ENCODE results near the gene MACROD2.

The MACROD2 gene

DNA sequence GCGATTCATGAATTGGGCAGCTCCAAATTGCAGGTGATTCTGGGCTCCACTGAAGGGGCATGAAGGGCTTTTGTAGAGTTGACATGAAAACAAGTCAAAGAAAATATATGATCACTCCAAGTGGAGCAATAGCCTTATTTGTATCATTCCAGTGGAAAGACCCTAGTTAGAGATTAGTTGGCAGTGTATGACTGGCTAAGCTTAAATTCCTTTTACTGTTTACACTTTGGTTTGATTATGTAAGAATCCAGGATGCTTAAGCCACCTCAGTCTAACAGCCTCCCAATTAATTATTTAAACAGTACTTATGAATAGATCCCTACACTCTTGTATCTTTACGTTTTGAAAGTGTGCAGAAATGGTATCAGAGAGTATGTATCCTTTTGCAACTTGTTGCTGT is 1865.5 kb downstream of the MACROD2 start:
- DNase-seq, result no peak

DNA sequence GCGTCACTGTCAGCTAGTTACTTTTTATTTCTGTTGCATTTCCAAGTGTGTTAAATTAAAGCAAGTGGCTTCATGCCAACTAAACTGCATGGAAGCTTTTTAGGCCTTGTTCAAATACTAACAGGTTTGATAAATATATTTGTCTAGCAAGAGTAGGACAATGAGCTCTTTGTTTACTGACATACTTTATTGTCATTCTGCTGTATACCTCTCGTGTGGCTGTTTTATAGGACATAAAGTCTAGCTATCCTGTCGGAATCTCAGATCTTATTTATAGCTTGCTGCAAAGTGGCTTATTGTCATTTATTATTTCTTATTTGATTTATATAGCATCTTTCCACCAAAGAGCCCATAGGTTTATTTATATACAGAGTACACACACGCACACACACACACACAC is 1866.9 kb downstream of the MACROD2 start:
- DNase-seq, result no peak

DNA sequence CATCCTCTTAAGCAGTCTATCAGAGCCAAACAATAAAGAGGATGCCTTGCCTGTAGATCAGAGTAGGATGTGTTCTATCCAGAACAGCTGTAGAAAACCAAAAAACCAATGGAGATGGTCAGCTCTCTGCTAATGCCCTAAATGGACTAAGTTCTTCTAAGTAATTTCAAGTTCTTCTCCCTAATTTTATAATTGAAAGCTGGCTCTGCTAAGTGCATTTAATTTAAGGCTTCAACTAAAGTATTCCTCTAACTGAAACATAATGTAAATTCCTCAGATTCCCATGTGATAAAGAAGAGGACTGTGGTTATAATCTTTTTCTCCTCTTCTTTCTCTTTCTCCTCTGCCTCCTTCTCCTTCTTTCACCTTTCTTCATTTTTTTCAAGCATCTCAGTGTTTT is 1868.4 kb downstream of the MACROD2 start:
- DNase-seq, result no peak

DNA sequence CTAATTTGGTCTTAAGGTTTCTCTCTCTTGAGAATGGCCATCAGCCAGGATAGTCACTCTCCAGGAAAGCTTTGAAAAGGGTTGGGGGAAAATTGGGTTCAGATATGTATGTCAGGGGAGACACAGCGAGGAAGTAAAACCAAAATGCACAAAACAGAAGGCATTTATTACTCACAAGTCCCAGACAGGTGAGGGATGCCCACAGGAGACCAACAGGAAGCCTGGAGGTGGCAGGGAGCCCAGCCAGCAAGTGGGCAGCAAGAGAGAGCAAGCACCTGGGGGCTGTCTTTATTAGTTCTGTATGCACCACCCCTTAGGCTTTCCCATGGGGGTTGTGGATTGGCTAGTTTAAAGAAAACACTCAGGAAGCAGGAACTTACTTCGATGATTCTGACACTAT is 1870.2 kb downstream of the MACROD2 start:
- DNase-seq, result no peak

DNA sequence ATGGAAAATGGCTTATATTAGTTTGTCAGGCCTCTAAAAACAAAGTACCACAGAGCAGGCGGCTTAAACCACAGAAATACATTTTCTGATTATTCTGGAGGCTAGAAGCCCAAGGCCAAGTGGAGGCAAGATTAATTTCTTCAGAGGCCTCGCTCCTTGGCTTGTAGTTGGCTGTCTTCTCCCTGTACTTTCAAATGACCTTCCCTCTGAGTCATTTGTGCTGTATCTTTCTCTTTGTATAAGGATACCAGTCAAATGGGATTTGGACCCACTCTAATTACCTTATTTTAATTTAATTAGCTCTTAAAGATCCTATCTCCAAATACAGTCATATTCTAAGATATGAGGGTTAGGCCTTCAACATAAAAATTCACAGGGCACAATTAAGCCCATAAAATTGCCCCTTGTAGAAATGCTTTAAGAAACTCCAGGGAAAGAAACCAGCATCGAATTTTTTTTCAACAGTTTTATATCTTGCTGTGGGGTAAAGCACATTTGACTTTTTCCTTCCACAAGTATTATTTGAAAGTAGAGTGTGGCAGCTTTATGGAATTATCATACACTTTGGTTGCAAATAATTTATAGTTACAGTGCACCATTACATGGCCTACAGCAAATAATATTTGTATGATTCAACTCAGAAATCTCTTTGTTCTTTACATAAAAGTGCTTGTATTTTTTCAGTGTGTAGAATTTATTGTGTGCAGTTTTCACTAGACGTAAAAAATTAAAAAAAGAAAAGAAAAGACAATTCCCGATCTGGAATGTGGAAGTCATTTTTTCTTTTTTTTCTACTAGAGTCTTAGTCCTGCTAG is 1871.8 kb downstream of the MACROD2 start:
- DNase-seq, result no peak

DNA sequence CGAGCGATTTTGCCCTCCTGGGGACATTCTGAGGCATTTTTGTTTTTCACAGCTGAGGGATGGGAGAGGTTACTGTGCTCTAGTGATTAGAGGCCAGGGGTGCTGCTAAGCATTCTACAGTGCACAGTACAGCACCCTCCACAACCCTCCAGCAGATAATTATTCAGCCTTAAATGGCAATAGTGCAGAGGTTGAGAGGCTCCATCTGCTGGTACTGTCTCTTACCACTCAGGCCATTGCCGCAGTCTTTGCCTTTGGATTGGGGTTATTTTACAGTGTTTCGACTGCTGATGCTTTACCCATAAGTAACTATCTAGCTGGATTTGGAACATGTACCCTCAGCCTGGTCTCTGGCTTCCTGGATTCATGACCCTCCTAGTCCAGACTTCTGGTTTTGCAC is 1872.6 kb downstream of the MACROD2 start:
- DNase-seq, result no peak

DNA sequence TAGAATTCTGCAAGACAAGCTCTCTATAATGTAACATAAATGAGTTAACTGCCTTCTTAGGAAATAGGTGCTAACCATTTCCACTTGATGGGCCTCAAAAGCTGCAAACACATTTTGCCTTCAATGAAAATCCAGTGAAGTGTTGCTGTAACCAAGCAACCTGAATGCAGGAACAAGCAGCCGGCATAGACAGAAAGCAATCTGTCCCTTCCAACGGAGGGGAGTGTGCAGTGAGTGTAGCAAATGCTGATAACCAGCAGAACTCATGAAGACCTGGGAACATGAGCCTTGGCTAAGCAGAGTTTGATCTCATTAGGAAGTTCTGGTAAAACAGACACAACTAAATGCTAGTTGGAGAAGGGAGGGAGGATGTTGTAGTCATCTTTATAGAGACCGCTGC is 1880.1 kb downstream of the MACROD2 start:
- DNase-seq, result no peak

DNA sequence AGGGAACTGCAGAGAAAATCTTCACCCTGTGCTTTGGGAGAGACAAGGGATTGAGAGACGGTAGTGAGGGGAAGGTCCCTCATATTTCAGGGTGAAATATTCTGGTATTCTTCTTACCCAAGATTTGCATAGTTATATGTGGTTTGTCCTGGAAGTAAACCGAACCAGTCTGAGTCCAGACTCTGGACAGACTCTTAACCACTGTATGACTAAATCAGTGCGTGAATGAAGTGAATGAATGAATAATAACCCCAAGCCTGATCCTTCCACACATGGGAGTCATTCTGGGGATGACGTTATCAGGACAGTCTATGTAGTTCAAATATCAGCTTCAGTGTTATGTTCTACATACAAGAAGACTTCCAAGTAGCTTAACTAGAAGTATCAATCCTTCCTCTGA is 1887.2 kb downstream of the MACROD2 start:
- DNase-seq, result no peak

DNA sequence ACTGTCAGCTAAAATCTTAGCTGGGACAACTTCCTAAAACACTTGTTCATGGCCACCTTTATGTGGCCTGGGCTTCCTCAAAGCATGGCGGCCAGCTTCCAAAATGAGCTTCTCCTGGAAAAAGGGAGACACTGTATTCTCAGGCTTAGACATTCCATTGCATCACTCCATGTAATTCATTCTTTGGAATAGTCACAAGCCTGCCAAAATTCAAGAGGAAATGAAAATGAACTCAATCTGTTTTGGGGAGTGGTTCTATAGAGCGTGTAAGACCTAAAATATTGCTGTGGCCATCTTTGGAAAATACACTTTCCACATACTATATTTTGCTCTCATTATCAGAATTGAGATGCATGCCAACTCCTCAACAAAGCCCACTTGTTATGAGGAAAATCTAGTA is 1890.9 kb downstream of the MACROD2 start:
- no peak for DNase-seq

DNA sequence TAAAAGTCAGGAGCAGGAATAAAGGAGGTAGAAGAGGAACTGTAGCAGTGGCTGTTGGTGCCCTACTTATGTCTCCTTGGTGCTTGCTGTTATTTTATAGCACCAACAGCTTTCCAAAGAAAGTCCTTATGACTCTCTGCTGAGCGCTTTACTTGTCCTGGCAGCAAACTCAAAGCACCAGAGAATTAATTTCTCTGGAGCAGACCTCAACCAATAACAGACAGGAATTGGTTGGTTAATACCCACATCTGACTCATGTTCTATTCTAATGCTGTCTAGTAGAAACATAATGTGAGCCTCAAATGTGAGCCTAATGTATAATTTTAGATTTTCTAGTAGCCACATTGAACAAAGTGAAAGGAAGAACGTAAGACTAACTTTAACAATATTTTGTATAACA is 1892.1 kb downstream of the MACROD2 start:
- peak; percentile 13 for DNase-seq

DNA sequence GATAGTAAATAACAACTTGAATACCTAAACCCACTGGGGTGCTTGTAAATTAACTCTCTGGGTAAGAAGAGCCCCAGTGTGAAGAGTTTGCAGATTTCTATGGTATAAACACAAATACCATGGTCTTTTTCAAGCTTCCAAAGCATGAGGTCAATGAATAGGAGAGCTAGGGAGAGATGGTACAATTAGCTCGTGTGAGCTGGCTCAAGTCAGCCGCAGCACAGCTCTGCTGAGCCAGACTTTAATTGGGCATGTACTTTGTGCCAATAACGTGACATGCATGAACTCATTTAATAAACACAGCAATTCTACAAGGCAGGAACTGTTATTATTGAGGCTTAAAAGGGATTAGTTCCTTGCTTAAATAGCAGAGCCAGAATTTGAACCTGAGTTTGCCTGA is 1893.7 kb downstream of the MACROD2 start:
- DNase-seq, result no peak

DNA sequence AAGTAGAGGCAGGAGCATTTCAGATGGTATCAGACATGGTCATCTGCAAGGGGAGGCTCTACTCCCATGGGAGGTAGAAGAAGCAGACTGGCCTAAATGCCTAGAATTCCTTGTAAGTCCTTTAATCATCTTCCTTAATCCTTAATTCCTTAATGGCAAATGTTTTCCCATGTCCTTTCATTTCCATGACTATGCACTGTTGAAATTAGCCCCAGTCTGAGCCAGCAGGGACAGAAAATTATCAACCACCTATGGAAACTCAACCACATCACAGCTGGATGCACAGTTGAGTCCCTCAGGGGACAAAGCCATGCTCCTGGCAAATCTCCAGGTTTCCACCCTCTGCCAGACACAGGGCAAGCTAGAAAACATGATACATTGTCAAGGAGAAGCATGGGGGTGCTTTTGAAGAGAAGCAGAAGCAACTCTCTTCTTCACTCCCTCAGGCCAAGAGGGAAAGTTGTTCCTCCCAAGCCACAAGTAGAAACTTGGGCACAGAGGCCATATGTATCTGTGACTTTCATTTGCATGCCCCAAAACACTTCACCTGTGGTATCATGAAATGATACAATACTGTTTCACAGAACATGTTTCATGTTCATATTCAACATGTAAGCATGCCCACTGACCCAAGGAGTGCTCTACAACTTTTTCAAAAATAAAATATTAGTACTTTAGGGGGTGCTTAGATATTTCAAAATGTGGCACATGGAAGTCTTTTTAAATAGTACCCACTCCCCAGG is 1894.4 kb downstream of the MACROD2 start:
- DNase-seq, result no peak

DNA sequence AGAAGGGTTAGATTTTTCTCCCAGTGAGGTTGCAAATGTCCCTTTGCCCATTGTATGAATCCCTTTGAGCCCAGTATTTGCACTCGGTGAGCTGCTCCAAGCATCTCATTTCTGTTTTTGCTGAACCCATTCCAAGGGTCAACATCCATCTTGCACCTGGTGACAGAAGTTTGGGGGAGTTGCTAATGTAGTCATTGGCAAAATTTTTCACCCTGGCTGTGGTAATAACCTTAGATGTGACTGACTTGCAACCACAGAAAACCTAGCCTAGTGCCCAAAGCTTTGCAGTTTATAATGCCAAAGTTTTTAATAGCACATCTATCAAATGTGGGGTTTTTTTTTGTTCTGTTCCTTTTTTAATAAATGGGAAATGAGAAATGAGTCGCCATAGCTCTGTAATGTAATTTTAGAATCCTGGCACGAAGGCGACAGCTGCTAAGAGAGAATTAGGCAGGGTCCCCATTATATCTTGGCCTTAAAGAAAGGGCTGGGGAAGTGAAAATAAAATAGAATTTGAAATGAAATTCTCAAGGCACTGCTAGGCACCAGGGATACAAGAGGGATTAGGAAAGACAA is 1895.2 kb downstream of the MACROD2 start:
- no peak for DNase-seq

DNA sequence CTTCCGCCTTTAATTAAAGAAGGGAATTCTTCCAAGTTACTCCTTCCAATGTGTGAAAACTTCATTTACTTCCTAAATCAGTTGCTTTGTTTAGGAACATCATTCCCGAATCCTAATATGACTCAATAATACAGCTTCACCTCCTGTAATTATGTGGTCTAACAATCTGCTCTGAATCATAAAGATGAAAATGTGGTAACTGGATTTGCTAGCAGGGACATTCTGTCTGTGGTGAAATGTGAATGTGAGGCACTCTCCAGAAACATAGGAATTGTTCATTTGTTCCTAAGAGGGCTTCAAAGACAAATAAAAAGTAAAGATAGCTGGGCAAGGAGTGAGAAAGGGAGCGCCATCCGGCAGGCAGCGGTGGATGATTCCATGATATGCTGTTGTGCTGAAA is 1899.8 kb downstream of the MACROD2 start:
- DNase-seq, result no peak

DNA sequence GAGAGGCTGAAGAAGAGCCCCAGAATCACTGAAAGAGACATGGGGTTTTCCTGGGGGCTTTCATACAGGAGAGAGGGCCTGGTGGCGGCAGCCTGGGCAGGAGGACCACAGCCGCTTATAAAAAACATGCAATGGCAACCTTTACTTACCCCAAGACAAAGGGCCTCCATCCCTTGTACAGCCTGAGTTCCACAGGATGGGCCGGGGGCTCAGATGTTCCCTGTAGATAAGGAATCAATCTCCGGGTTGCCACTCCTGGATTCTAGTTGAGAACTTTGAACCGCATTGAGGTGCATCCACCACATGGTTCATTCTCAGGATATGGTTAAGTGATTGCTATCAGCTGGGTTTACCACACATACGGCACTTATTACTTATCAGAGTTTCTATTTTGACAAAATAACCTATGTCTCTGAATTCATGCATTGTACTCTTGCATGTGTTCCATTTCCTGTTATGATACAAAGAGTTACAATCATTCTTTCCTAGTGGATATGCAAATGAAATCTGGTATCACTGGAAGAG is 1900.3 kb downstream of the MACROD2 start:
- DNase-seq, result no peak

DNA sequence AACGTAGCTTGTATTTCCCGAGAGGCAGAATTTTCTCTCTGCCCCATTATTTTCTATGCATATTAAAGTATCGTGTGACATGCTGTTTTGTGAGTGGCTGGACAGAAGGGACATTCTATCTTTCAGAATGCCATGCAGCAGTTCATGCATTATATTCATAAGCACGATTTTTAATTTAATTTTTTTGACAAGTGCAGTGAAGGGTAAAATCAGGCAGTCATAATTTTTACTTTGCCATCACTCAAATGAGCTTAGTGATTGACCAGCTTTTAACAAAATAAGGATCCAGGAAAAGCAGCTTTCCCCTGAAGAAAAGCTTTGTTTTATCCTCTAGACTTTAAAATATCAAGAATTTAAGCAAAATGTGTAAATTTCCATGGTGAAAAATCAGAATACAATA is 1904.7 kb downstream of the MACROD2 start:
- no peak for DNase-seq

DNA sequence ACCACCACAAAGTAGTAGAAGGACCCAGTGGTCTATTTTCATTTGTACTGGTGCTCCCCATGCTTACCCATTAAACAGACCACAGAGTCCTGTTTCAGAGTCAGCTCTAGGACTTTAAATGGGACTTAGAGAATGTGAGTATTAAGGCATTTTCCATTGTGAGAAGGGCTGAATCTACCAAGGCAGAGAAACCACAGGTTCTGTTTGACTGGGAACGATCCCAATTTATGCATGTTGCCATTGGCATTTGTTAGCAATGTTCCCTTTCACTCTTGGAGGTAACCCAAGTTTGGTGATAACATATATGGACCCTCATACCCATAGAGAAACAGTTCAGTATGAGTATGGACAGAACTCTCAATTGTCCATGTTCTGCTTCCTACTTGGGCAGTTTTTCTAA is 1905.1 kb downstream of the MACROD2 start:
- DNase-seq, result no peak

DNA sequence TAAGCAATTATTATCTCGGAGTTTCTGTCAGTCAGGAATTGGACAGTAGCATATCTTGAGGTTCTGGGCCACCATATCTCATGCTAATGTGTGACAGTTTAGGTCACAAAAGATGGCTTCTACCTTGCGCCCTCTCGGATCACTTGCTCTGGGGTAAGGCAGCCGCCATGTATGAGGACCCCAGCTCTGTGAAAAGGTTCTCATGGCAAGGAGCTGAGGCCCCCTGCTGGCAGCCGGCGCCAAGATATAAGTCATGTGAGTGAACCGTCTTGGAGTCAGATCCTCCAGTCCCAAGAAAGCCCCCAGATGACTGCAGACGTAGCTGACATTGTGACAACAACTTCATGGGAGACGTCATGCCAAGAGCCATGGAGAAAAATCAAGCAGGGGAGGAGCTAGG is 1907.2 kb downstream of the MACROD2 start:
- no peak for DNase-seq

DNA sequence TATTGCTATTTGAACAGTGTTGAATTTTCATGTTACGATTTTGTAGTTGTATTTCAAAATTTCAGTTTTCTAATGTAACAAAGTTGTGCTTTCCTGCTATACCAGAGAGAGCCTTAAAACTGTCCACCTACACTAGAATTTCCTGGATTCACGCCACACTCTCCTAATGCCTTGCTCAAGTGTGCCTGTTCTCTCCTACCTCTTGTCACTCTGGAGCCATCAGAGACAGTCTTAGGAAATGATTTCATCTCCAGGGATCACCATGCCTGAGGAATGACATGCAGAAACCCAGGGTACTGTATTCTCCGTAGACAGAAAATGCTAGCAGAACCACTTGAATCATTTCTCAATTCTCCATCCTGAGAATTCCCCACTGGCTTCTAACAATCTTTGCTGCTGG is 1910.3 kb downstream of the MACROD2 start:
- DNase-seq, result no peak

DNA sequence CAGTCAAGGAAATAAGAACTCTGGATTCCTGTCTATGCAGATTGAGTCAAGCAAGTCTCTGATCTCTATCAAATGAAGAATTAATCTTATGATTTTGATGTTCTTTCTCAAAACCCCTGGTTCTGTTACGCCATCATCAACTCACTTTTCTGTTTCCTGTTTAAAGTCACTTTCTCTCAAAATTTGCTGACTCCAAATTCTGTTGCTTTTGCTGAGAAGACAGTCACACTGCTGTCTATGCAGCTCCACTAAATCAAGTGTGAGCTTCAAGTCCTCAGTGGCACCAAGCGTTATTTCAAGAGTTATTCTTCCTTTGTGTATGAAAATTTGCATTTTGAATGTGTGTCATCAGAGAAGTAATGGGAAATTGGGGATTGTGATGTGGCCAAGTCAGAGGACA is 1914.7 kb downstream of the MACROD2 start:
- no peak for DNase-seq

DNA sequence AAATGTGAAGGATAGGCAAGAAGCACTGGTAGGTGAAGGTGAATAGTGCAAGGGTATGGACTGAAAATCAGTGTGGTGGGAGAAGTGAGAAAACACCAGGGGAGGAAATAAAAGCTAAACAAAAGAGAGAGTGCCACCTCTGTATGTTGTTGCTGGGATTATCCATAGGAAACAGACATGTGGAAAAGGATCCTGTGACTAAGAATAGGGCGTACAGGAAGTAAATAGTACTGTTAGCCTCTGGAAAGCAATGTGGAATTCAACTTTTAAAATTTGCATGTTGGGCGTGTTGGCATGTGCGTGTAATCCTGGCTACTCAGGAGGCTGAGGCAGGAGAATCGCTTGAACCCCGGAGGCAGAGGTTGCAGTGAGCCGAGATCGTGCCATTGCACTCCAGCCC is 1916.3 kb downstream of the MACROD2 start:
- DNase-seq, result no peak

DNA sequence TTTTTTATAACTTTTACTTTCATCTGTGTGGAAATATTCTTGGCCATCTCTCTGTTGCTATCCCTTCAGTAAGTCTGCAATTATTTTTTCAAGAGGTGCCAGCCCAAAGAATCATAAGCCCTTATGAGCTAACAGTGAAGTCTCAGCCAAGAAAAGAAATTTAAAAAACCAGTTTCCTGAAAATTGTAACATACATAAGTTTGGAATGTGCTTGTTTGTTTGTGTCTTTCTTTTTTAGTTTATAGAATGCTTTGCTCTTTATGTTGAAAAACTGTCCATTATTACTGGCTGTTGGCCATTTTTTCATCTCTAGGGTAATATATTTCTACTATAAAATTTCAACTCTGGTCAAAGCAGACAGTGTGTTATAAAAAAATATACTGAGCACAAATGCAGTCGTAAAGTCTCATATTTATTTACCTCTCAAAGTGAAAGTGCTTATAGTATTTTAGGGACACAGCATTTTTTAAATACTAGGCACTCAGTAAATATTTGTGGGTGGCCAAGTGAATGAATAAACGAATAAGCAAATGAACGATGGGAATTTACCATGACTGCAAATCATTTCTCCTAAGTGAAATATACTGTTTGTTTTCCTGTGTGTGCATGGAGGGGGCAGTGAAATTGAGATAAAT is 1918.2 kb downstream of the MACROD2 start:
- no peak for DNase-seq

DNA sequence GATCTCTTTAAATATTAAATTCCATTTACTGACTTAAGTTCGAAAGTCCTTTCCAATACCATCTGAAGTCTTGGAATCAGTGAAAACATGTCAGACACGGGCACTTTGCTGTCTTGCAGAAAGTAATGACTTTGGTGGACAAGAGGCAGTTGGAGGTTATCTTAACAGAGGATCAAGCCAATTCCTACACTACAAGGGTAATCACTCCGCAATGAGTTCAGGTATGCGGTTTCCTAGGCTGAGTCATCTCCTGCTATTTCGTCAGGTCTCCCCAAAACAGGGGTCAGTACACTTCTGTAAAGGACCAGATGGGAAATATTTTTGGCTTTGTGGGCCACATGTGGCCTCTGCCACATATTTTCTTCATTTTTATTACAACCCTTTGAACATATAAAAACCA is 1921.3 kb downstream of the MACROD2 start:
- DNase-seq, result peak; percentile 4

DNA sequence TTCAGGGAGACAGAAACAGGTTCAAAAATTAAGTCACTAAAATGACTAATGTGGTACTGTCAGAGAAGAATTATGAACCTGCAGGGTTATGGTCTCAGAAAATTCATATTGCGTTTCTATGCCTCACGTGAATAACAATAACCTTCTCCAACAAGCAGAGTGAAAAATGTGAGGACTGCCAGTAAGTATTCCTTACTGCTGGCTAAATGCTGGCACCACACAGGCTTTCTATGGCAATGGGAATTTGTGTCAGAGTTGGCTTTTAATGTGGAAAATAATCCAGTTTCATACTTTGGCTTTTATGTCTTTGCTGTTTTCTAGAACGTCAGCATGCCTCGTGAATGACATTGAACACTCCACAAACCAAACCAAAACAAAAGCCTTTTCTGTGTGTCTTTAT is 1922.0 kb downstream of the MACROD2 start:
- DNase-seq, result no peak

All from MV-4-11 (cell line).